A549 (cell line): ENCODE results near the gene SEC11A.

ENCODE experiments used
- FOSB ChIP-seq: fragments of 250-450 bp; sonication (Bioruptor Pico); IDR thresholded peaks from 2 replicates; pipeline ENCODE4 v1.5.0; 2020; ENCODE audit warnings: mild to moderate bottlenecking, moderate library complexity
- KDM1A ChIP-seq: fragments of 200-600 bp; sonication (generic); IDR thresholded peaks from 2 replicates; pipeline ENCODE4 v1.6.1; 2016; ENCODE audit warnings: low read depth, mild to moderate bottlenecking
- MAFK ChIP-seq: fragments of 450-650 bp; IDR thresholded peaks from 2 replicates; pipeline ENCODE4 v1.6.1; 2014; ENCODE audit not compliant: partially characterized antibody
- MYC ChIP-seq: IDR thresholded peaks from 2 replicates; pipeline ENCODE4 v1.6.1; 2012; ENCODE audit warnings: mild to moderate bottlenecking, inconsistent platforms, low read length, improper control_type of control experiment, borderline replicate concordance
- NFE2L2 ChIP-seq: fragments of 150-350 bp; conservative IDR thresholded peaks from 2 replicates; pipeline ENCODE4 v1.6.1; 2014; ENCODE audit warnings: low read length
- POLR2A ChIP-seq: IDR thresholded peaks from 2 replicates; pipeline ENCODE4 v1.6.1; 2012; ENCODE audit warnings: mild to moderate bottlenecking, low read length
- RAD21 ChIP-seq, 2 experiments: fragments of >200 bp in 1 of 2; sonication (Bioruptor Twin) in 1 of 2; formaldehyde crosslinking in 1 of 2; IDR thresholded peaks in 1 of 2; conservative IDR thresholded peaks in 1 of 2; 2 replicates in 1 of 2; 3 replicates in 1 of 2; pipeline ENCODE4 v1.6.1; 2012 to 2018; ENCODE audit warnings: inconsistent platforms in 1 of 2
- SMC3 ChIP-seq: fragments of >200 bp; sonication (Bioruptor Twin); formaldehyde crosslinking; IDR thresholded peaks from 3 replicates; pipeline ENCODE4 v1.6.1; 2018; ENCODE audit warnings: inconsistent platforms
- SREBF2 ChIP-seq: fragments of 450-650 bp; IDR thresholded peaks from 2 replicates; pipeline ENCODE4 v1.6.1; 2014; ENCODE audit warnings: mild to moderate bottlenecking, moderate library complexity
- USF2 ChIP-seq: fragments of 450-650 bp; IDR thresholded peaks from 2 replicates; pipeline ENCODE4 v1.6.1; 2014; ENCODE audit warnings: antibody characterized with exemption
- TF ChIP-seq, protein P1 (sequence below): fragments of >200 bp; sonication (Bioruptor Twin); formaldehyde crosslinking; IDR thresholded peaks from 3 replicates; pipeline ENCODE4 v1.5.1; 2016
- TF ChIP-seq, protein P2 (sequence below): IDR thresholded peaks from 2 replicates; pipeline ENCODE4 v1.6.1; 2012
- TF ChIP-seq, protein P3 (sequence below): fragments of 150-350 bp; IDR thresholded peaks from 2 replicates; pipeline ENCODE4 v1.6.1; 2014; ENCODE audit warnings: low read depth, mild to moderate bottlenecking, low read length

- TF ChIP-seq, protein P1, sequence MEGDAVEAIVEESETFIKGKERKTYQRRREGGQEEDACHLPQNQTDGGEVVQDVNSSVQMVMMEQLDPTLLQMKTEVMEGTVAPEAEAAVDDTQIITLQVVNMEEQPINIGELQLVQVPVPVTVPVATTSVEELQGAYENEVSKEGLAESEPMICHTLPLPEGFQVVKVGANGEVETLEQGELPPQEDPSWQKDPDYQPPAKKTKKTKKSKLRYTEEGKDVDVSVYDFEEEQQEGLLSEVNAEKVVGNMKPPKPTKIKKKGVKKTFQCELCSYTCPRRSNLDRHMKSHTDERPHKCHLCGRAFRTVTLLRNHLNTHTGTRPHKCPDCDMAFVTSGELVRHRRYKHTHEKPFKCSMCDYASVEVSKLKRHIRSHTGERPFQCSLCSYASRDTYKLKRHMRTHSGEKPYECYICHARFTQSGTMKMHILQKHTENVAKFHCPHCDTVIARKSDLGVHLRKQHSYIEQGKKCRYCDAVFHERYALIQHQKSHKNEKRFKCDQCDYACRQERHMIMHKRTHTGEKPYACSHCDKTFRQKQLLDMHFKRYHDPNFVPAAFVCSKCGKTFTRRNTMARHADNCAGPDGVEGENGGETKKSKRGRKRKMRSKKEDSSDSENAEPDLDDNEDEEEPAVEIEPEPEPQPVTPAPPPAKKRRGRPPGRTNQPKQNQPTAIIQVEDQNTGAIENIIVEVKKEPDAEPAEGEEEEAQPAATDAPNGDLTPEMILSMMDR, result no peak
- TF ChIP-seq, protein P2, sequence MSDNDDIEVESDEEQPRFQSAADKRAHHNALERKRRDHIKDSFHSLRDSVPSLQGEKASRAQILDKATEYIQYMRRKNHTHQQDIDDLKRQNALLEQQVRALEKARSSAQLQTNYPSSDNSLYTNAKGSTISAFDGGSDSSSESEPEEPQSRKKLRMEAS, result no peak
- TF ChIP-seq POLR2A (no peak), MAFK (no peak), SMC3 (no peak), RAD21 (conservative IDR thresholded peaks at IDR 0.05 in 1 of 2, IDR thresholded peaks at IDR 0.05 in 1 of 2) (no peak), KDM1A (no peak), MYC (no peak), SREBF2 (no peak), NFE2L2 (no peak), FOSB (no peak), USF2 (no peak)
- TF ChIP-seq, protein P3, sequence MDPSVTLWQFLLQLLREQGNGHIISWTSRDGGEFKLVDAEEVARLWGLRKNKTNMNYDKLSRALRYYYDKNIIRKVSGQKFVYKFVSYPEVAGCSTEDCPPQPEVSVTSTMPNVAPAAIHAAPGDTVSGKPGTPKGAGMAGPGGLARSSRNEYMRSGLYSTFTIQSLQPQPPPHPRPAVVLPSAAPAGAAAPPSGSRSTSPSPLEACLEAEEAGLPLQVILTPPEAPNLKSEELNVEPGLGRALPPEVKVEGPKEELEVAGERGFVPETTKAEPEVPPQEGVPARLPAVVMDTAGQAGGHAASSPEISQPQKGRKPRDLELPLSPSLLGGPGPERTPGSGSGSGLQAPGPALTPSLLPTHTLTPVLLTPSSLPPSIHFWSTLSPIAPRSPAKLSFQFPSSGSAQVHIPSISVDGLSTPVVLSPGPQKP, result no peak
These were observed 46.2 kb downstream of the SEC11A start for GRCh38 chr15:84669726-84670125.
